Epidermal melanocyte (primary cell): Measurements from ENCODE around the gene APOBEC3H.

Experiments used
- DNase-seq: peaks from one replicate; pipeline ENCODE4 v3.0.0; 2011; ENCODE audit warnings: low spot score; ENCODE audit not compliant: insufficient read length

Gene APOBEC3H

DNA sequence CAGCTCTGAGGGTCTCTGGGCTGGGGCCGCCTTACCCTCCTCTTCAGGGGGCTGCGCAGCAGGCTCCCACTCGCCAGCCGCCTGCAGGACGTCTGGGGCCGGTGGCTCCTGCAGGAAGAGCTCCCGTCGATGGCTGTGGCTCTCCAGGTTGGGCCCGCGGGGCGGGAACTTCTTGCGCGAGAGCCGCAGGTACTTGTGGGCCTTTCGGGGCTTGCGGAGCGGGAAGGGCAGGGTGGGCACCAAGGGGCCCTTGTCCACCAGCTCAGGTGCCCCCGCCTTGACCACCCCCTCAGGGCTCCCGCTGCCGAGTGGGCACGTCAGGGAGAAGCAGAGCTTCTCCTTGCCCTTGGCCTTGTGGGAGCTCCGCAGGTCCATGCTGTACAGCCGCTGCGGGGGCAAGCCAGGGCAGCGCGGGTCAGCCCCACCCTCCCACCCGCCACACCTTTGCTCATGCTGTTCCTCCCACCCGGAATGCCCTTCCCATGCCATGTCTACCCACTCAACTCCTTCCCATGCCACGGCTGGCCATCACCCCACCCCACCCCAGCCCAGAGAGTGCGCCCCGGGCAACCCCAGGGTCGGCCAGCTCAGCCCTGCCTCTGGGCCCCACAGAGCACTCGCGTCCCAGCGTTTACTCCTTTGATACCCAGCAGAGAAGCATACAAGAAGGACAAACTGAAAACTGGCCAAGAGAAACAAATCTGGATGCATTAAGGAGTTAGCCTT, 37.5 kb downstream of the APOBEC3H start:
- DNase-seq = no peak

DNA sequence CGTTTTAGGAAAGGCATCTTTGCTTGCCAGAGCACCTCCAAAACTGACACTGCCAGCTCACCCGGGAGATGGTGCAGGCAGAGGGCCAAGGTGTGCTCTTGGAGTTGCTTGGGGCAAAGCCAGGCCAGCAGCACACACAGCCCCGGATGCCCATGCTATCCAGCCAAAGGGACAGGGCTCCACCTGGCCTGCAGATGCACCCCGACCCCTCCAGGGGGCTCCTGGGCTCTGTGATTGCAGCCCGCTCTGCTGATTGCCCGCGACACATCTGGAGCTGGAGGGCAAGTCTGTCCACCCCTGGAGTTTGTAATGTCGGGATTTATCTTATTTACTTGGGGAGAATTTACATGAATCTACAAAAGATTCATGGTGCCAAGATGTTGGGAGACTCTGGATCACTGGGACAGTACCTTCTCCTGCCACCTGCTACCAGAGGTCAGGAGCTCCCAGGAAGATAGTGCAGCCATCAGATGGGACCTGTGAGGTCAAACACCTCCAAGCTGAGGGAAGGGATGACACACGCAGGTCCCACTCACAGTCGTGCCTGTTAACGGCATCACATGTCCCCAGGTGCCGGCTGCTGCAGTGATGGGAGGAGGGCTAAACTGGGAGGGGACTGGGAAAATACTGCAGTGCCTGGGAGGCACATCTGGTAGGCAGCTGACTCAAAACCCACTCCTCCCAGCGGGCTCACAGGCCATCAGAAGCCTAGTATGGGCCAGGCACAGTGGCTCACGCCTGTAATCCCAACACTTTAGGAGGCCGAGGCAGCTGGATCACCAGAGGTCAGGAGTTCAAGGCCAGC, 38.2 kb downstream of the APOBEC3H start:
- DNase-seq = no peak

DNA sequence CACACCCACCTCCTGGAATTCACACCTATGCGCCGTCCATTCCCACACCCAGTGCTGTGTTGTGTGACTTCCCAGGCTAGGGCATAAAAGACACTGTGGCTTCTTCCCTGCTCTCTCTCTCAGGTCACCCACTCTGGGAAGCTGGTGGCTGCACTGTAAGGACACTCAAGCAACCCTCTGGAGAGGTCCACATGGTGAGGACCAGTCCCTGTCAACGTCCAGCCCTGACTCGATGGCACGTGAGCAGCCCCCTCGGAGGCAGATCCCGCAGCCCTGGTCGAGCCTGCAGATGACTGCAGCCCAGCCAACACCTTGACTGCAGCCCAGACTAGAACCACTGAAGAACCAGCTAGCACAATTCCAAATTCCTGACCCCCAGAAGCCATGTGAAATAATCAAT, 39.3 kb downstream of the APOBEC3H start:
- DNase-seq = no peak

DNA sequence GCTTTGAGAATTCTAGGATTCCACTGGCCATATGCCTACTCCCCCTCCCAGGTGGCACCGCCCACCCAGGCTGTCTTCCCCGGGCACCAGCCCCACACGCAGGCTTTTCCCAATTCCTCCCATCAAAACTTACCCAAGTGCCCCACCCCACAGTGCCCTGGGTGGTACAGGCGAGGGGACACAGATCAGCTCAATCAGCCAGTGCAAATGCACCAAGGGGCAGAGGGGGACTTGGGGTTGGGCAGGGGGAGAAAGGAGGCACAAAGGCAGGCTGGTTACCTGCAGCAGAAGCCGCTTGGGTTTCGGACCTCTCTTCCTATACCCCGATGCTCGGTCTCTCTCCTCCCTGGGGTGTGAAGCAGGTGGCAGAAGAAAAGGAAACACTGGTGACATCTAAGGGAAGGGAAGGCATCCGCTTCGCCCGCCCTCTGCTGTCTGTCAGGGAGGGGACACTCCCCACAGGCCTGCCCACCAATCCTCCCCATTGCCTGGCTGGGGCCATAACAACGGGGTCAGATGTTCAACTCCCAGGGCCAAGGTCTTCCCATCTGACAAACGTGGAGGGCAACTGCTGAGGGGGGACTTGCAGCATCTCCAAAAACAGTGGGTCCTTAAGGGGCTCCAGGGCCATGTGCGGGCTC, 41.4 kb downstream of the APOBEC3H start:
- DNase-seq = no peak

DNA sequence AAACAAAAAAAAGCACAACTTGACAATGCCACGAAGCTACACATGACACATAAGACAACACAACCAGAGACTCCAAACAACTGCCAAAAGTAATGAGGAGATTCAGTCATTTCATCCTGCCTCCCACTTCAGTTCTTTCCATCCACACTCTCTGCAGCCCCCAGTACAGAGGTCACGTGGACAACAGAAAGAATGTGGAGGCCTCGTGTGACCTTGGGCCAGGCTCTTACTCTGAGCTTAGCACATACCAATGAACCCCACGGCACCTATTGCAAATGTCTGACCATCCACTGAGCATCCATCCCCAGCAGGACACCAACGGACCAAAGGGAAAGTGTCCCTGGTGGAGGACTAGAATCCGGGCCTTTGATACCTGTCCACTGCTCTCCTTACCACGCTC, 42.9 kb downstream of the APOBEC3H start:
- DNase-seq = no peak

DNA sequence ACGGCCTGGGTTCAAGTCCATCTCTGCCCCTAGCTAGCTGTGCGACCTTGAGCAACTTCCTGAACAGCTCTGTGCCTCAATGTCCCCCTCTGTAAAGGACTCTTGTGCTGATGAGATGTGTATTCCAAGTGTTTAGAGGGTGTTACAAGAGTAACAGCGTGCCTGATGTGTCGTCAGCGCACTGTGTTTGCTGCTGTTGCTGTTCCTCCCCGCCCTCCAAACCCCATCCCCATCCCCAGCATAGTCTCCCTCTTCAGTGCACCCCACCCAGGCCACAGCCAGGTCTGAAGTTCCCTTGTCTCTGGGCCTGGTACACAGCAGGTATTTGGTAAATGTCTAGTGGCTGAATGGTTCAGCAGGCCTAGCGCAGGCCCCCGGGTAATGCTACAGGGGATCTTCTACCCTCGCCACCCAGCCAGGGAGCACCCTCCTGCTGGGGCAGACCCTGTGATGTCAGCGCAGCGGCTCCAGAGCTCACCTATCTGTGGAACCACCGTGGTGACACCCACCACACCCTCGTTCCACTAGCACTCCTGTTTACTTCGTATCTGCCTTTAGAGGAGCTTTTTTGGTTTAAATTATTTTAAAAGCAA, 45.1 kb downstream of the APOBEC3H start:
- no peak for DNase-seq

DNA sequence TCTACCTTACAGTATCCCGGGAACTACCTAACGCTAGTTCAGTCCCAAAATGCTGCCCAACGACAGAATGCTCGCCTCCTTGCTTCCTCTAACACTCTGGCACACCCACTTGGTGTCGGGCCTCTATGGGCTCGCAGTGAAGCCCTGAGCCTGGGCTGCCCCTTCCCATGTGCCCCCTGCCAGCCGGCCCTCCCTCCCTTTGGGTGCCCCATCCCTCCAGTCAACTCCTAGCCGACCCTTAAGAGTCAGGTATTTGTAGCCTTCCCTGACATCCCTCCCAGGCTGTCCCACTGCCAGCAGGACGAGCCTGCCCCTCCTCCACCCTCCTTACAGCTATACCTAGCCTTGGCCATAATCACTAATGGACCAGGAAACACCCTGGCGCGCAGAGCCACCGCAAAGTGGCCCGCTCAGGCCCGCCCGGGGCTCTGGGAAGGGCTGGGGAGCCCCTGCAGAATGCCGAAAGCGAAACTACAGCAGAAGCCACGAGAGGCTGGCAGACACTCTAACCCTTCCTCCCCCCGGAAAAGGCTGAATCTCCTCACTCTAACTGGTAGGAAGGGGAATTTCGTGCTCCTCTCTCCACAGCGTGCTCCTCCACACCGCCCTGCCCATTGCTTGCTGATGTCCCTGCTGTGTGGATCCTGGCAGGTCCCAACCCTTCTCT, 47.2 kb downstream of the APOBEC3H start:
- peak; percentile 58 for DNase-seq

DNA sequence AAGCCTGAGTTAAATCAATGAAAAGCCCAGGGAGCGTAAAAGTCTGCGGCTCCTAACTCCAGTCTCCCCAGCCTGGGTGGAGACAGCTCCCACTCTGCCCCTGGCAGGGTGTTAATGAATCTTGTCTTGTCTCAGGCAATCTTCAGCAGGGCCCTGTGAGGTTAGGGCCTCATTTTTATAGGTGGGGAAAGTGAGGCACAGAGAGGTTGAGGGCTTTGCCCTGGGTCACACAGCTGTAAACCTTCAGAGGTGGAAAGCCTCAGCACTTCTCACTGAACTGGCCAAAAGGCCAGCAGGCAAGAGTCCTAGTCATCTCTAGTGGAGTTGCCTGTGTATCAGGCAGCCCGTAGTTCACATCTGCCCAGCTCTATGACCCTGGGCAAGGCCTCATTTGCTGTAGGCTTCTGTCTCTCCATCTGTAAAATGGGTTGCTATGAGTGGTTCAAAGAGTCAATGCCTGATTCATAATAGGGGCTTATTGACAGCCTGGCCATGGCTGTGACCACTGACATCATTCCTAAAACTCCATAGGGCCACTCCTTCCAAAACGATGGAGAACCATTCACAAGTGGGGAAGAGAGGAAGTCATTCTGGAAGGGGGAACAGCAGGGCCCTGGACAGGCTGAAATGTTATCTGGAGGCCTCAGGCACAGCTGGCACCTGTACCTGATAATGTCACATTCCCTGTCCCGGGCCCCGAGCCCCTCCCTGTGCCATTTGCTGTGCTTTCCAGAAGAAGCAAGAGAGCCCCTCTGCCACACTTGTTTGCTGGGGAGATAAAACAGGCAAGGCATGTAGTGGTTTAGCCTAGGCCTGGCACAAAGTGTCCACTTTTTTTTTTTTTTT, 49.4 kb downstream of the APOBEC3H start:
- no peak for DNase-seq

DNA sequence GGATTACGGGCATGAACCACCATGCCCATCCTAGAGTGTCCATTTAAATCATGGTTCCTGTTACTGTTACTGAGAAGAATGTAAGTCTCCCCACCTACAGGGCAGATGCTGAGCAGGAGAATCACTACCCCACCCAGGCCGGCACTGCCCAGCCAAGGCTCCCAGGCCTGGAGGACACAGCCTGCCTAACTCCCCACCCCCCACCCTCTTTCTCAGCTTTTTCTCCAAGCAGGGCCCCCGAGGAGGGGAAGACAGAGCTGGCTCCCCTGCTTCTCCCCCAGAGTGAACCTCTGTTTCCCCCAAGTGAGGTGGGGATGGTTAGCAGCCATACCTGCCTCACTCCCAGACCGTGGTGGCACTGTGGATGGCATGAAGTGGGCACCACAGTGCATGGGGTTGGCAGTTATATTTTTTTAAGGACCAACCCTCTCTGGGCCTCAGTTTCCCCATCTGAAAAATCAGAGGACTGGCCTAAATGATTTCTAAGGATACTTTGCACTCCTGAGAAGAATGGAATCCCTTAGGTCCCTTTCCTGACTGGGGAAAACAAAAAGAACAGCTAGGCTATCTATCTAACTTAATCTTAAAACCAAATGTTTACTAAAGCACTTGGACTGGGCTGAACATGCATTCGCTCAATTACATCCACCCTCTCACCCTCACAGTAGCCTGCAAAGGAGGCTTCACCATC, 50.4 kb downstream of the APOBEC3H start:
- DNase-seq = no peak

DNA sequence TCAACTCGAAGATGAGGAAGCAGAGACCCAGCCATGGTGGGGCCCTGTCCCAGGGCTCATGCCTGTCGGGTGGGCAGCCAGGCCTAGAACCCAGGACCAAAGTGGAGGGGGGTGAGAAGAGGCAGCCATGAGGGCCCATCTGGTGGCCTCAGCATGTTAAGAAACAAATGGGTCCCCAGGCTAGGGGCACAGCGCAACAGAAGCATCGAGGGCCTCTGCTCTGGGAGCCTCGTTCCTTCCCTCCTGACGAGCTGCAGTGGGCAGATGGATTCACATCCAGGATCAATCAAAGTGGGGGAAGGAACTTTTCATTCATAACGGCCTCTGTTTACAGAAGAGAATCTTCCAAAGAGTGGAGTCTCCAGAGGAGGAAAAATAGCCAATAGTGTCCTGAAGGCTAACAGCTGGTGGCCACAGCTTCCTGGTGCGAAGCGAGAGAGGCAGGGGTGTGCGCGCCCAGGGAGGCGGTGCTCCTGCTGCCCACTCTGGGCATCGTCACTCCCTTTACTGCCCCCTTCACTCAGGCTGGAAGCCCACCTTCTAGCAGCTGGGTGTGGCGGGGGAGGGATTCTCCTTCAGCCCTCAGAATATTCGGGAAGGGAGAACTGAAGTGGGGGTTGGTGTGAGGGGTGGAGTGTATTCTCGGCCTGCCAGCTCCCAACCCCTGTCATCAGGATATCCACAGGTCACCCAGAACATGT, 51.1 kb downstream of the APOBEC3H start:
- DNase-seq = no peak

DNA sequence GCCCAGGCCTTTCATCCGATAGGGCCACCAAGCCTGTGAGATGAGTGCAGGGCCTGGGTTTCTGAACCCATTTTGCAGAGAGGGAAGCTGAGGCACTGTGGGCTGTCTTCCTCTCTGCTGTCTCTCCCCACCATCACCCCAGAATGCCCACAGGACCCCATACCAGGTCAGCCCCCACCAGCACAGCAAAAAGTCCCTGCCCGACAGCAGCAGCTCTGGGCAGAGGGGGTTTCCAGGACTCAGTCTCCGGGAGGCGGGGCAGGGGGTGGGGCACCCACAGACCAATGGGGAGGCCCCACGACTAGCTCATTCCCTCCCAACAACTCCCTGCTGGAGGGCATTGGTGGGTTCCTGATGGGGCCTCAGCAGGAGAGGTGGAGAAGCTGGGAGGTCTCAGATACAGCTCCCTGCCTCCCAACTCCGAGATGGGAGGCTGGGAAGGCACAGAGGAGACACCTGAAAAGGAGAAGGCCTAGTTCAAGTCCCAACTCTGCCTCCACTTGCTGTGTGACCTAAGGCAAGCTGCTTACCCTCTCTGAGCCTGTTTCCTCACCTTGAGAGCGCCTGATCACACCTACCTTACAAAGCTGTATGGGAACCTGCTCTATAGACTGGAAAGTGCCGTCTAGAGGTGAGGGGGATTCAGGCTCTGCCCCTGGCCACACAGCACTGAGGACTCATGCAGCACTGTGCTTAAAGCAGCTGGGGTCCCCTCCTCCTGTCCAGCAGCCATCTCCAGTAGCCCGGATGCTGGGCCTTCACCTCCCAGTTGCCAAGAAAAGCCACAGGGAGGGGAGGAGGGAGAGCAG, 51.9 kb downstream of the APOBEC3H start:
- no peak for DNase-seq

DNA sequence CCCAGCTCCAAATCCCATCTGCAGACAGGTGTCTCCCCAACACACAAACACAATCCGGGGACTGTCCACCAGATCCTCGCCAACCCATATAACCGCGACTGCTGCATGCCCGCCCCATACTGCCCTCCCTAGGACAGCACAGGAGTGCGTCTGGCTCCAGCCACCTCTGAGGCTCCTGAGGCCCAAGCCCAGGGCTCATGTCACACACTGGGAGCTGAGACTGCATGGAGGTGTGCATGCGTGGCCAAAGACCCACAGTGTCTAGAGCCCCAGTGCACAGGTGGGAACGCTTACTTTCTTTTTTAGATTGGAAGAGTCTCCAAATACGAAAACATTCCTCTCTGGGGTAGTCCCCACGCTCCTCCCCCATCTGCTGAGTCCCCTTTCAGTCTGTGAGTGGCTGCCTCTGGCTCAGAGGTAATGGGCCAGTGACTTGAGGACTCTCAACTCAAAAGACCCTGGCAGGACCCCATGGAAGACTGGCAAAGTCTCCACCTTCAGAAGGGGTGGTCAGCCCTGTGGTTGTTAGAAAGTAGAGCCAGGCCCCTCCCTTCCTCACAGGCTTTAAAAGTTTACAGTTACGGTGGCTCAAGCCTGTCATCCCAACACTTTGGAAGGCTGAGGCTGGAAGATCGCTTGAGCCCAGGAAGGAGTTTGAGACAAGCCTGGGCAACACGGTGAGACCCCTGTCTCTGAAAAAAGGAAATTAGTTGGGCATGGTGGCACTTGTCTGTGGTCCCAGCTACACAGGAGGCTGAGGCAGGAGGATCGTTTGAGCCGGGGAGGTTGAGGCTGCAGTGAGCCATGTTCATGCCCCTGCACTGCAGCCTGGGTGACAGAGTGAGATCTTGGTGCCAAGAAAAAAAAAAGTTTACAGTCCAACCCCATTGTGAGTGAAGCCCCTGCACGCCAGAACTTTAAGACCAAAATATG, 53.1 kb downstream of the APOBEC3H start:
- DNase-seq = no peak

DNA sequence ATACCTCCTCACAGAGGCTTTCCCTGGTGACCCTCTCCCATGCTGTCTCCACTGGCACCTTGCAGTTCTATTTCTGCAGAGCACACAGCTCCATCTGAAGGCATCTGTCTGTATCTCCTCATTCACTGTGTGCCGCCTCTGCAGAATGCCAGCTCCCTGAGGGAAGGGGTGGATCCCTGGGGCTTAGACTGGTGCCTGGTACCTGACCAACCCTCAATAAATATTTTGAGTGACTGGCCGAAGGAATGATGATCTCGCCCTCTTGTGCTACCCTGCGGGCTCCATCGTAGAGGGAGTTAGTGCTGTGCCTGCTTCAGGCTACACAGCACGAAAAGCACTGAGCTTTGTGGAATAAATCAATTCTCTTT, 53.8 kb downstream of the APOBEC3H start:
- DNase-seq = no peak

DNA sequence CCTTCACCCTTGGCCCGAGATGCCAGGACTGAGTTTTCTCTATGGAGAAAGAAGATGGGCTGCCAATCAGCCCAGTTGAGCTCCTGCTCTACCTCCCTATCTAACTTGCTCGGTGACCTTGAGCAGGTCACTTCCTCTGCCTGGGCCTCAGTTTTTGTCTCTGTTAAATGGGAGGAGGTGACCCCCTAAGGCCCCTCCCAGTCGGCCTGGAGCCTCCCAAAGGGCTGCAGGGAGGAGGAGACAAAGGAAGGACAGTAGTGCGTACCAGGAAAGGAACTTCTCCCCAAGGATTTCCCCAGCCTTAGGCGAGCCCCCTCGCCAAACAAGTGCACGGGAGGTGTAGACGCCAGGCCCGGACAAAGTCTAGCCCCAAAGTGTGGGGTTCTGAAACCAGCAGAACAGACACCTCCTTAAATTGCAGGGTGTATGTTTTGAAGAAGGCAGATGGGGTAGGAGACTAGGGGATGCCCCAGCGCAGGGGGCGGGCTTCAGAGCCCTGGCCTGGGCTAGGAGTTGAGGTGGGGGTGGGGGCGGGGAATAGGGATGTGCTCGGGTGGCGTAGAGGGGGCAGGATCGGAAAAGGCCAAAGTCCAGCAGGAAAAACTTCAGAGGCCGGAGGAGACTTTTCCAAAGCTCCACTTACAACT, 54.4 kb downstream of the APOBEC3H start:
- no peak for DNase-seq

DNA sequence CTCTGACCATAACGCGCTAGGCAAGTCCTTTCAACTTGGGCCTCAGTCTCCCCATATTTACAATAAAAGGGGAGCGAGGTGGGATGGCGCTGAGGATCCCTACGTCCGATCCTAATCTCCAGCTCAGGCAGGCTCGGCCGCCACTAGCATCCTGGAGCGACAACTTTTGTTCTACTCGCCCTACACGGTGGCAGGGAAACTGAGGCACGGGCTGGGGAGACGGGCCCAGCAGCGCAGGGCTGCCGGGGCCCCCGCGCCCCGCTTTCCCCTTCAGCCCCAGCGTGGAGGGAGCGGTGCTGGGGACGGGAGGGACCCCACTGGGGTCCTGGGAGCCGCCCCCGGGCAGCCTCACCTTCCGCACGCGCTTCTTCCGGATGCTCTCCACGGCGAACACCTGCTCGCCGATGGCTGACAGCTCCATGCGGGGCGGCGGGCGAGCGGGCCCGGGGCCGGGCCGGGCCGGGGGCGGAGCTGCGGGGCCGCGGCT, 55.0 kb downstream of the APOBEC3H start:
- no peak for DNase-seq

DNA sequence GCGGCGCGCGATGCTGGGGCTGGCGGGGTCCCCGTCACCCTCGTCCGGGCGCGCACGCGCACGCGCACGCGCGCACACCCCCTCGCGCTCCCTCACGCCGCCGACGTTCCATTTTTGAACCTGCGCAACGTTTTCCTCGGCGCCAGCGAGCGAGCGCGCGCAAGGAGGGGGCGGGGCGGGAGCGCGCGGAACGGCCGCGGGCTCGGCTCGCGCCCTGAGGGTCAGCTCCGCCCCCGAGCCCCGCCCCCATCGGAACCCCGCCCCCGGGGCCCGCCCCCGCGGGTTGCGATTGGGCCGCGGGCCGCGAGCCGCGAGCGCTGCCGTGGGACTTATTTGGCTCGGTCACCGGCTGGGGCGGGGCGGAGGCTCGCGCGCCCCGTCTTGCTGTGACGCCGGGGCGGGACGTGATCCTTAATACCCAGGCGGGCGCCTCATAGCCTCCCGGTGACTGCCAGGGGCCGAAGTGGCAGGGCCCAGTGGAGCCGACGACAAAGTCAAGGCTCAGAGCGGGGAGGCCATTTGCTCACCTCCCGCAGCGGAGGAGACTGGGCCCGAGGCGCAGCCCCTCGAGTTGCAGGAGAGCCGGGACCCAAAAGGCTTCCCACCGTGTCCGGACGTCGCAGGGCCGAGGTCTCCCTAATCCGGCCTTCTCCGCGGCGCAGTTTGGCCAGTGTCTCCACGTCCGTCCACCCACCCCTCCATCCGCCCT, 55.6 kb downstream of the APOBEC3H start, which contains the start of gene CBX7:
Gene CBX7, minus strand, starts transcription at position 170 of the 709 bp plus-strand sequence. CDS start 236 bp downstream, outside the sequence.
- DNase-seq = peak; percentile 91
